Choroid plexus epithelial cell (primary cell): ENCODE measurements around the gene IRGQ.
A peak's percentile ranks its signal among the peaks of the same experiment; 100 is the strongest.

ENCODE experiments used
- DNase-seq: peaks from one replicate; pipeline ENCODE4 v3.0.0-alpha.2; 2010; ENCODE audit warnings: low read depth
- H3K4me3 ChIP-seq: 2 replicates; pipeline ENCODE4 v1.5.1; 2011; ENCODE audit warnings: low read depth, mild to moderate bottlenecking, control low read depth, low read length, moderate library complexity
- CTCF ChIP-seq: conservative IDR thresholded peaks from 2 replicates; pipeline ENCODE4 v1.5.1; 2011; ENCODE audit warnings: low read depth, mild to moderate bottlenecking, control low read depth, inconsistent platforms, low read length, moderate library complexity

The IRGQ gene

GRCh38 chr19:43570174-43570791 is 25.7 kb downstream of the IRGQ start:
- no peak for TF ChIP-seq CTCF
- no peak overlapping the region for H3K4me3 ChIP-seq
- DNase-seq, result no peak

GRCh38 chr19:43569657-43570056 is 26.3 kb downstream of the IRGQ start:
- DNase-seq, result no peak
- TF ChIP-seq CTCF, result no peak
- H3K4me3 ChIP-seq, result no peak overlapping the region

GRCh38 chr19:43564800-43565199 is 31.1 kb downstream of the IRGQ start:
- H3K4me3 ChIP-seq, result no peak overlapping the region
- peak; percentile 30 for DNase-seq
- no peak for TF ChIP-seq CTCF

GRCh38 chr19:43563816-43564457 is 32.0 kb downstream of the IRGQ start:
- no peak overlapping the region for H3K4me3 ChIP-seq
- DNase-seq, result no peak
- no peak for TF ChIP-seq CTCF

GRCh38 chr19:43562698-43563241 is 33.2 kb downstream of the IRGQ start:
- H3K4me3 ChIP-seq, result no peak overlapping the region
- DNase-seq, result peak; percentile 89
- no peak for TF ChIP-seq CTCF

GRCh38 chr19:43562226-43562697 is 33.7 kb downstream of the IRGQ start:
- no peak for TF ChIP-seq CTCF
- no peak for DNase-seq
- H3K4me3 ChIP-seq, result no peak overlapping the region
